ENCODE data around the gene ETV6.

Gene ETV6

DNA sequence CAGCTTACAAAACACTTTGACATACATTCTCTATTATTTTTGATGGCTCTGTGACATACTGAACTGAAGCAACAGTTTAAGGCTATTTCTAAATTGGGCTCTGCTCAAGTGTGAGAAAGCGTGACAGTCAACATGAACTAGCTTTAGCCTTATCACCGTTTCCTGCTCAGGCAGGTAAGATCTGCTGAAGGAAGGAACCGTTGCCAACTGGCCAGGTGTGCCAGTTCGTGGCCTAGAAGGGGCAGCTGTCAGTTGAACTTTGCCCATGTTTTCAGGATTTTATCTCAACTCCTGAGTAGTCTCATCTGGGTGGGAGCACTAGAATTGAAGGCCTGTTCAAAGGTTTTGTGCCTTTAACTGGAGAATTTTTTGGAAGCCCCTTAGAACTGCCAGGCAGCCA is 79.5 kb downstream of the ETV6 start:
- Mint-ChIP-seq H3K4me1 (ENCODE audit: low read depth) (peaks cover 54% of the 10 kb centered on the region), H3K4me3 (no peak overlapping the region), H3K27ac (no peak overlapping the region)

DNA sequence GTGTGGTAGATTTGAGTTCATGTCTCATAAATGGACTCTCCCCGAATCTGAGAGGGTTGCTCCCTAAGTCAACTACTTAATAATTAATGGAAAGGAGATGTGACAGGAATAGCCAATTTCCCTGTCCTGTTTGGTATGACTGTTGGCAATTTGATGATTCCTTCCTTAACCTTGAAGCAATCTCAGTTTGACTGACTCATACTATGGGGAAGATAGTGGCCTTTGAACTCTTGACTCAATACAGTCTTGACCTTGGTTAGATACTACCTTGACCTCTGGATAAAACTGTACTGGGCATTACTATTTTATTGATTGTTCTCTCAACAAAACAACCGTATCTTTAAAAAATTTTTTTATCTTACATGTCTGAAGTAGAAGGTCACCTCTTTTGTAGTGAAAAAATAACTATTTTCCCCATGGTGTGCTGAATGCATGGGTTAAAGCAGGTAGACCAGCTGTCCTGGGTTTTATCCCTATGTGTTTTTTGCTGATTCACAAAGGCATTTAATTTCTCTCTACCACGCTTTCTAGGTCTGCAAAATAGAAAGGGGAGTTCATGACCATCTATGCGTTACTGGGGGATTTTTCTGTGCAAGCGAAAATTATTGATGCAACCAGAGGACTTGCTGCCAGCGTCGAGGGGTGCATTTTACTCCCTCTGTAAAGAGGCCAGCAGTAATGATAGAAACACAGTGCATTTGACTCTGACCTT is 80.1 kb downstream of the ETV6 start:
- Mint-ChIP-seq H3K9me3 (no peaks in the 10 kb centered on the region), H3K36me3 (ENCODE audit: low read depth) (peaks cover 23% of the 10 kb centered on the region), H3K4me3 (no peak overlapping the region), H3K27me3 (ENCODE audit: low read depth) (no peaks in the 10 kb centered on the region), H3K4me1 (ENCODE audit: low read depth) (peaks cover 54% of the 10 kb centered on the region), H3K27ac (no peak overlapping the region)
- no peak for DNase-seq (ENCODE audit: low spot score)

More for the DNA sequence above, 79.5 kb downstream of the ETV6 start:
- H3K36me3 Mint-ChIP-seq (ENCODE audit: low read depth), result peaks cover 23% of the 10 kb centered on the region
- DNase-seq (ENCODE audit: low spot score), result no peak
- H3K9me3 Mint-ChIP-seq, result no peaks in the 10 kb centered on the region
- H3K27me3 Mint-ChIP-seq (ENCODE audit: low read depth), result no peaks in the 10 kb centered on the region

GRCh38 chr12:11730299-11731041 is 81.0 kb downstream of the ETV6 start:
- H3K9me3 Mint-ChIP-seq, result no peaks in the 10 kb centered on the region
- DNase-seq (ENCODE audit: low spot score), result no peak
- H3K27ac Mint-ChIP-seq, result peak overlapping the region; percentile 58
- no peaks in the 10 kb centered on the region for H3K27me3 Mint-ChIP-seq (ENCODE audit: low read depth)
- peak overlapping the region; percentile 61 for H3K4me3 Mint-ChIP-seq
- peaks cover 22% of the 10 kb centered on the region for H3K36me3 Mint-ChIP-seq (ENCODE audit: low read depth)
- peaks cover 55% of the 10 kb centered on the region for H3K4me1 Mint-ChIP-seq (ENCODE audit: low read depth)

DNA sequence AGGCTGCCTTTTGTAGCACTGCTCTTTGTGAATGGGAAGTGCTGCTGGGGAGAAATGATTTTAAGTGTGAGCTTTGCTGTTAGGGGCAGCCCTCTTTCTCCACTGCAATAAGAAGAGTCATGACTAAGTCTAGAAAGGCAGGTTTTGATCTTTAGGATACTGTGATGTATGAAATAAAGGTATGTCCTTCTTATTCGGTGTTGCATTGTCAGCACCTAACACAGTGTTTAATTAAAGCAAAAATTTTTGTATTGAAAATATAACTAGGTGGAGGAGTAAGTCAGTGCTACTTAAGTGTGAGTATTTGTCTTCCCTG is 81.5 kb downstream of the ETV6 start:
- Mint-ChIP-seq H3K4me1 (ENCODE audit: low read depth) (peaks cover 50% of the 10 kb centered on the region), H3K27me3 (ENCODE audit: low read depth) (no peaks in the 10 kb centered on the region), H3K9me3 (no peaks in the 10 kb centered on the region), H3K36me3 (ENCODE audit: low read depth) (peaks cover 16% of the 10 kb centered on the region), H3K27ac (peak overlapping the region; percentile 58), H3K4me3 (peak overlapping the region; percentile 61)
- DNase-seq (ENCODE audit: low spot score), result no peak

DNA sequence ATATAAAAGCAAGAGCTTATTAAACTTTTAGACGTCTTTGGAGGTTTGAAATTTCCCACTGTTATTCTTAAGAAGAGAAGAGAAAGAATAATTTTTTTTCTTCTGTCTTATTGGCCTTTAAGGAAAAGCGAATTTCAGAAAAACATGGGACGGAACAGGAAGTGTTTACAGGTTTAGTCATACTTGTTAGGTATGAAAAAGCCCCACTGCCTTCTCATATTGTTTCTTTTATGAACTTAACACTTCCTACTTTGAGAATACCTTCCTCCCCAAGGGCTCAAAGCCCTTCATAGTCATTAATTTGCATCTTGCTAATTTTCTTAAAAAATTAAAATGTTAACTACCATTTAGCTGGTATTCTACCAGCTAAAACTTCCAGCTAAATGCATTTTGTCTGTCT is 82.0 kb downstream of the ETV6 start:
- DNase-seq (ENCODE audit: low spot score), result no peak
- H3K27me3 Mint-ChIP-seq (ENCODE audit: low read depth), result no peaks in the 10 kb centered on the region
- H3K4me1 Mint-ChIP-seq (ENCODE audit: low read depth), result peaks cover 47% of the 10 kb centered on the region
- H3K4me3 Mint-ChIP-seq, result peak overlapping the region; percentile 61
- H3K9me3 Mint-ChIP-seq, result no peaks in the 10 kb centered on the region
- peak overlapping the region; percentile 58 for H3K27ac Mint-ChIP-seq
- peaks cover 16% of the 10 kb centered on the region for H3K36me3 Mint-ChIP-seq (ENCODE audit: low read depth)

GRCh38 chr12:11732023-11732422 is 82.5 kb downstream of the ETV6 start:
- Mint-ChIP-seq H3K4me3 (peak overlapping the region; percentile 61), H3K36me3 (ENCODE audit: low read depth) (peaks cover 16% of the 10 kb centered on the region), H3K4me1 (ENCODE audit: low read depth) (peaks cover 43% of the 10 kb centered on the region), H3K27me3 (ENCODE audit: low read depth) (no peaks in the 10 kb centered on the region), H3K27ac (peak overlapping the region; percentile 58), H3K9me3 (no peaks in the 10 kb centered on the region)
- DNase-seq (ENCODE audit: low spot score), result no peak

- H3K27me3 Mint-ChIP-seq (ENCODE audit: low read depth), result no peaks in the 10 kb centered on the region
- peak overlapping the region; percentile 61 for H3K4me3 Mint-ChIP-seq
- H3K9me3 Mint-ChIP-seq, result no peaks in the 10 kb centered on the region
- no peak for DNase-seq (ENCODE audit: low spot score)
- peaks cover 15% of the 10 kb centered on the region for H3K36me3 Mint-ChIP-seq (ENCODE audit: low read depth)
- H3K4me1 Mint-ChIP-seq (ENCODE audit: low read depth), result peaks cover 40% of the 10 kb centered on the region
- peak overlapping the region; percentile 84 for H3K27ac Mint-ChIP-seq
These were observed 83.2 kb downstream of the ETV6 start for GRCh38 chr12:11732715-11733114.

DNA sequence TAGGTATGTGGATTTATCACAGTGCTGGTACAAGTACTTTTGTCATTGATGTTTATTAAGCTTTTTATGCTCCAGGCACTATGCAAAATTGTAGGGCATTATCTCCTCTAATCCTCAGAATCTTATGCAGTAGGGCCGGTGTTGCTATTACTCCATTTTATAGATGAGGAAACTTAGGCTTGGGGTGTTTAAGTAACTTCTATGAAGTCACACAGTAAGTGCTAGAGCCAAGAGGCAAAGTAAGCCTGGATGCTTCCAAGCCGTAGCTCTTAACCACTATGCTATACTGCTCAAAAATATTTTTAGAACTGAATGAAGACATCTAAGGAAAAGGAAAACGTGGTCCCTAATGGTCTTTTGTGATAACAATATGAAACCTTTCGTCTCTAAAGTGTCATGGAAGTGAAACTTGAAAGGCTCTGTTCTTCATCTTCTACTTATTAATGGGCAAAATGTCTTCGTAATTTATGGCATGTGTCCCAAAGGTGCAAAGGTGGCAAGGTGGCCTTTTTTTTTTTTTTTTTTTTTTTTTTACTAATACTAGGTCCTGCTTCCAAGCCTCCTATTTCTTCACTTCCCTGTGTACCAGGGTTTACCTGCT is 85.2 kb downstream of the ETV6 start:
- peaks cover 34% of the 10 kb centered on the region for H3K4me1 Mint-ChIP-seq (ENCODE audit: low read depth)
- no peak for DNase-seq (ENCODE audit: low spot score)
- H3K27ac Mint-ChIP-seq, result no peak overlapping the region
- no peaks in the 10 kb centered on the region for H3K27me3 Mint-ChIP-seq (ENCODE audit: low read depth)
- no peak overlapping the region for H3K4me3 Mint-ChIP-seq
- H3K9me3 Mint-ChIP-seq, result no peaks in the 10 kb centered on the region
- peaks cover 9% of the 10 kb centered on the region for H3K36me3 Mint-ChIP-seq (ENCODE audit: low read depth)

- Mint-ChIP-seq H3K4me3 (no peak overlapping the region), H3K4me1 (ENCODE audit: low read depth) (peaks cover 7% of the 10 kb centered on the region), H3K27me3 (ENCODE audit: low read depth) (no peaks in the 10 kb centered on the region), H3K36me3 (ENCODE audit: low read depth) (no peaks in the 10 kb centered on the region), H3K27ac (no peak overlapping the region), H3K9me3 (no peaks in the 10 kb centered on the region)
- DNase-seq (ENCODE audit: low spot score), result no peak
These were observed 89.0 kb downstream of the ETV6 start for GRCh38 chr12:11738450-11738849.

DNA sequence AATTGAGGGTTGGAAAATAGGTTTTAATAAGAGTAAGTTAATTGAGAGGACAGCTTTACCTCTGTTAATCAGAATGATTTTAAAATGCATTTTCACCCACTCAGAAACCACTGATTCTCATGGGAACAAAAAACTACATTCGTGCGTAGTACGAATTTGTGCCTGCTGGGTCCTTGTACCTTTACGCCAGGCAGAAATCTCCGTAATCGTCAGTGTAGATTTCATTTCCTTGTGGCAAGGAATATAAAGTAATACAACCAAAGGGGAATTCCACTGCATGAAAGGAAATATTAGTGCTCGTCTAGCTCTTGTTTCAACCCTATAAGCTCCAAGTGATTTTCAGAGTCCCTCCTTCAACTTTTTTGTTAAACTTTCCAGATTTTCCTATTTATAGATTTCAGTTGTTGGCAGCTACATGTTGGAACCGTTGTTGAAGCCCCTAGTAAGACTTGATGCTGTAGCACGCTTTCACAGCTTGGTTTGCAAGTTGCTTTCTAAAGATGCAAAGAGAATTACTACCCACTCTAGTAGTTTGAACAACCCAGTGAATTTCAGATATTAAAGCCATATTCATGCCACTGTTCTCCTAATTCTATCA is 90.6 kb downstream of the ETV6 start:
- H3K27me3 Mint-ChIP-seq (ENCODE audit: low read depth), result no peaks in the 10 kb centered on the region
- no peak overlapping the region for H3K27ac Mint-ChIP-seq
- H3K4me1 Mint-ChIP-seq (ENCODE audit: low read depth), result peaks cover 8% of the 10 kb centered on the region
- no peaks in the 10 kb centered on the region for H3K36me3 Mint-ChIP-seq (ENCODE audit: low read depth)
- DNase-seq (ENCODE audit: low spot score), result no peak
- H3K4me3 Mint-ChIP-seq, result no peak overlapping the region
- H3K9me3 Mint-ChIP-seq, result no peaks in the 10 kb centered on the region

DNA sequence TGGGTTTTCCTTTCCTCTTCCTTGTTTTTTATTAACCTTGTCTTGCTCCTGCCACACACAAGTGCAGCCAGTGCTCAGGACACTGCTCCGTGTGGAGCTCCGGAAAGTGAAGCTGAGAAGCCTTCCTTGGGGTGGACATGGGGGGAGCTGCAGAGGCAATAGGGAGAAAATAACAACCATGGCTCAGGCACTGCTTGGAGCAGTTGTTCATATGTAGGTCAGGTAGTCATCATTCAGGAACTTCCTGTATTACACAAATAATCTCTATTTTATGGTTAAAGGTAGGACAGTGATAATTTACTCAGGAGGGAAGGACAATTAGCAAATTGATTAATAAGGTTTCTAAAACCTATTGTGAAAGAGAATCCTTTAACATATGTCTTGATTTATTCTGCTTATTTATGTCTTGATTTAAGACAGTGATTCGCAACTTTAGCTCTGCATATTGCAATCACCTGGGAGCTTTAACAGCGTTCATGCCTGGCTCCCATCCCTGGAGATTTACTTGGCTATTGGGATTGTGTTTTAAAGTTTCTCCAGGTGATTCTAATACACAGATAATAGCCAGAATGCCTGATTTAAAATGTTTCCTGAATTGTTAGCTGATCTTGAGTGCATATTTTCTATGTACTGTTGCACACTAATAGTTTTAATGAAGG is 92.1 kb downstream of the ETV6 start:
- Mint-ChIP-seq H3K9me3 (no peaks in the 10 kb centered on the region), H3K27ac (no peak overlapping the region), H3K4me3 (no peak overlapping the region), H3K4me1 (ENCODE audit: low read depth) (peaks cover 14% of the 10 kb centered on the region), H3K27me3 (ENCODE audit: low read depth) (no peaks in the 10 kb centered on the region), H3K36me3 (ENCODE audit: low read depth) (peaks cover under 1% of the 10 kb centered on the region)
- DNase-seq (ENCODE audit: low spot score), result no peak

GRCh38 chr12:11743423-11744409 is 94.2 kb downstream of the ETV6 start:
- no peak overlapping the region for H3K27ac Mint-ChIP-seq
- no peaks in the 10 kb centered on the region for H3K27me3 Mint-ChIP-seq (ENCODE audit: low read depth)
- H3K36me3 Mint-ChIP-seq (ENCODE audit: low read depth), result peaks cover 3% of the 10 kb centered on the region
- H3K4me3 Mint-ChIP-seq, result no peak overlapping the region
- H3K4me1 Mint-ChIP-seq (ENCODE audit: low read depth), result peaks cover 12% of the 10 kb centered on the region
- DNase-seq (ENCODE audit: low spot score), result no peak
- no peaks in the 10 kb centered on the region for H3K9me3 Mint-ChIP-seq

GRCh38 chr12:11744410-11744801 is 94.9 kb downstream of the ETV6 start:
- H3K9me3 Mint-ChIP-seq, result no peaks in the 10 kb centered on the region
- peaks cover 3% of the 10 kb centered on the region for H3K36me3 Mint-ChIP-seq (ENCODE audit: low read depth)
- H3K4me1 Mint-ChIP-seq (ENCODE audit: low read depth), result peaks cover 13% of the 10 kb centered on the region
- no peaks in the 10 kb centered on the region for H3K27me3 Mint-ChIP-seq (ENCODE audit: low read depth)
- no peak overlapping the region for H3K4me3 Mint-ChIP-seq
- no peak overlapping the region for H3K27ac Mint-ChIP-seq
- DNase-seq (ENCODE audit: low spot score), result no peak

Measured in T-helper 2 cell treated with Interferon-gamma antibody and Interleukin-4, amounts not matched to agents 5 μg/mL and 100 μg/mL, for 36 hours (primary cell).